Activated CD8-positive, alpha-beta memory T cell treated with anti-CD3 and anti-CD28 coated beads for 48 hours (primary cell): ENCODE measurements around the gene DOCK6.

Experiments used
- DNase-seq, 3 experiments: peaks; one replicate each; pipeline ENCODE4 v3.0.0-alpha.2; 2020; ENCODE audit warnings: low read depth in 2 of 3, low spot score in 2 of 3

DOCK6 gene

GRCh38 chr19:11273989-11274388, 11.7 kb upstream of the DOCK6 start:
- DNase-seq = no peak

- no peak for DNase-seq
Measured at GRCh38 chr19:11273296-11273695, 11.0 kb upstream of the DOCK6 start.

GRCh38 chr19:11269408-11269807, 7.1 kb upstream of the DOCK6 start:
- no peak for DNase-seq

DNA sequence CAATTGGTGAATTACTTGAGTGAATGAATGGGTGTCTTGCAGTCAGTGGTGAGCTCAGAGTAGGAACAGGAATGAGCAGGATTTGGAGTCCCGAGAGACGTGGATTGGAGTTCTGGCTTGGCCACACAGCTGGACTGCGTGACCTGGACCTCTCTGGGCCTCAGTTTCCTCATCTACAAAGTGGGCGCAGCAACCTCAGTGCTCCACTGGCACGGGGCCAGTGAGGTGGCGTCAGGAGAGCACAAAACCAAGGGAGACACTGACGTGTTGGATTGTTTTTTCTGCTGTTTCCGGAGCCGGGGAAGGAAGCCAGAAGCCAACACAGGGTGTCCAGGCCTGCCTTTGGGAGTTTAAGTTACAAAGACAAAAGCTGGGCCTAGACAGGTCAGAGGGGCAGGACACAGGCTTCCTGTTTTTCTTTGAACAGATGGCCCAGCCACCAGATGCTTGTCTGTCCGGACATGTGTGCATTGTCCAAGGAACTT, 6.5 kb upstream of the DOCK6 start:
- DNase-seq = no peak

DNA sequence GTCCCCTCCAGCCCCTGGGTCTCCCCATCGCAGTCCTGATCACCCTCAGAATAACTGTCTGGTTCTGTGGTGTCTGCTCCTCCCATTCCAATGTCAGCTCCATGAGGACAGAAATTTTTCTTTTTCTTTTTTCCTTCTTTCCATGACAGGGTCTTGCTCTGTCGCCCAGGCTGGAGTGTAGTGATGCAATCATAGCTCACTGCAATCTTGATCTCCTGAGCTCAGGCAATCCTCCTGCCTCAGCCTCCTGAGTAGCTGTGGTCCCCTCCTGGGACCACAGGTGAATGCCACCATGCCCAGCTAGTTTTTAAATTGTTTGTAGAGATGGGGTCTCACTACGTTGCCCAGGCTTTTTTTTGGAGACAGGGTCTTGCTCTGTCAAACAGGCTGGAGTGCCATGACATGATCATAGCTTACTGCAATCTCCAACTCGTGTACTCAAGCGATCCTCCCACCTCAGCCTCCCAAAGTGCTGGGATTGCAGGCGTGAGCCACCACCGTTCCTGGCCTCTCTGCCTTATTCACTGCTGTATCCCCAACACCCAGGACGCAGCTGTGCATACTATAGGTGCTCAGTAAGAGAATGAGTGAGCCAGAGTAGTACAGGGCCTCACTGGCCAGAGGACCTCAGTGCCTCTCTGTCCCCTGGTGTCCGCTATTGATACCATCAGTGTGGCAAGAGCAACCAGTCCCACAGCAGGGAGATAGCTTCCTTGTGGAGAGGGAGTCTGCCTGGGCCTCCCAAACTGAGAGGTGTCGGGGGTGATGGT, 5.2 kb upstream of the DOCK6 start:
- no peak for DNase-seq

DNA sequence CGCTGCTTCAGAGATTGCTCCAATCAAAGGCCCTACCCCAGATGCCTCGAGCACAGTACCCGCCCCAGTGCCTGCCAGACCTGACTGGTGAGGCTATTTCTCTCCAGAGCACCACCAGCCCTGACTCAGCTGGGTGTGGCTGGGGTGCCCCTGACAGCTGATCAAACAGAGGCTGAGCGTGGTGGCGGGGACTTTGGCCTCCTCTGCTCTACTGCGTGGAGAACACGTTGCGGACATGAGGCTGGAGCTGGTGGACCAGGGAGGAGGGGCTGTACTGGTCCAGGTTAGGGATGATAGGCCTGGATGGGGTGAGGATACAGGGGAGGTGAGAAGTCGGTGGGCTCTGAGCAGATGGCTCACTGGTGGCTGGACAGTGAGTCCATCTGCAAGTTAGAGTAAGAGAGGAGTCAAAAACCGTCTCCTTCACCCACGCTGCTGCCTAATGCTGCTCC, 3.5 kb upstream of the DOCK6 start:
- no peak for DNase-seq

- no peak for DNase-seq
Measured at GRCh38 chr19:11265177-11265784, 3.0 kb upstream of the DOCK6 start.

GRCh38 chr19:11264452-11265176, 2.3 kb upstream of the DOCK6 start:
- no peak for DNase-seq

- DNase-seq = no peak
Measured at GRCh38 chr19:11263726-11264125, 1.4 kb upstream of the DOCK6 start.

GRCh38 chr19:11261431-11261970, 823 bp downstream of the DOCK6 start:
- no peak for DNase-seq

DNA sequence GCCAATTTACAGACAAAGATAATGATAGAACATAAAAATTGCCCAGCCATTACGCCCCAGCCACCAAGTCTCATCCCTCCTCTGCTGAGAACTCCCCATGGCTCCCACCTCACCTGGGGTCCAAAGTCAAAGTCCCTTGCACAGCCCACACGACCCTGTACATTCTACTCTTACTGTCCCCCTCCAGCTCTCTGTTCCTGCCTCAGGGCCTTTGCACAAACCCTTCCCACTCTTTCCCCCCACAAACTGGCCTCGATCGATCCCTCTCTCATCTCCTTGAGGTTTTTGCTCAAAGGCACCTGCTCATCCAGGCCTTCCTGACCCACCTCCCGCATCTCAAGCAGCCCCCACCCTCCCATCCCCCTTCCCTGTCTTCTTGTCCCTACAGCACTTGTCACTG, 1.3 kb downstream of the DOCK6 start:
- no peak for DNase-seq

DNA sequence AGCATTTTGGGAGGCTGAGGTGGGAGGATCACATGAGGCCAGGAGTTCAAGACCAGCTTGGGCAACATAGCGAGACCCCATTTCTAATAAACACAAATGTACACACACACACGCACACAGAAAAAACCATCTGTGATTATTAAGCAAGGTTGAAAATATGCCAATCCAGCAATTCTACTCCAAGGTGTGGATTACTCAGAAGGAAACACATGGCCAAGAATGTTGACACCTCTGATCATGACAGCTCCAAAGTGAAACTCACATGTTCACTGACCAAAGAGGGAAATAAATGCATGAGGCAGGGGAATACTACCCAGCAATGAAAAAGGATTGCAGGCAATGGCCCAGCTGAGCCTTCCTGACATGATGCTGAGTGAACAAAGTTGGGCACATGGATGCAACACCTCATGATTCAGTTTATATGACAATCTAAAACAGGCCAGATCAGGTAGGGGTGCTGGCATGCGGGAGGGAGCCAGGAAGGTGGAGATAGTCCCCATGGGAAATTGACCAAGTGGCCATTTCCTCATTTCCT, 4.4 kb downstream of the DOCK6 start:
- DNase-seq = no peak

GRCh38 chr19:11256189-11256588, 6.1 kb downstream of the DOCK6 start:
- no peak for DNase-seq

DNA sequence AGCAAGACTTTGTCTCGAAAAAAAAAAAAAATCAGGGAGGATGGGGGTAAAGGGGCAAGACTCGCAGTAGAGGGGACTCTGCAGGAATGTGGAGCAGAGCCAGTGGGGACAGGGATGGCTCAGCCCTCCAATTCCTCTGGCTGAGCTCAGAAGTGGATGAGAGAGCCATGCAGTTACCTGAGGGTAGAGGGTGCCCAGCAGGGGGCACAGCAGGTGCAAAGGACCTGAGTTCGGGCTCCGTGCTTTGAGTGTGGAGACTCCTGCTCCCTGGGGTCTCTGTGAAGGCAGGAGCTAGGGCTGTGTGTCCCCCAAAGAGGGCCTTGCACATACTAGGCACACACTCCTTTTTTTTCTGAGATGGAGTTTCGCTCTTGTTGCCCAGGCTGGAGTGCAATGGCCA, 7.7 kb downstream of the DOCK6 start:
- DNase-seq = no peak

DNA sequence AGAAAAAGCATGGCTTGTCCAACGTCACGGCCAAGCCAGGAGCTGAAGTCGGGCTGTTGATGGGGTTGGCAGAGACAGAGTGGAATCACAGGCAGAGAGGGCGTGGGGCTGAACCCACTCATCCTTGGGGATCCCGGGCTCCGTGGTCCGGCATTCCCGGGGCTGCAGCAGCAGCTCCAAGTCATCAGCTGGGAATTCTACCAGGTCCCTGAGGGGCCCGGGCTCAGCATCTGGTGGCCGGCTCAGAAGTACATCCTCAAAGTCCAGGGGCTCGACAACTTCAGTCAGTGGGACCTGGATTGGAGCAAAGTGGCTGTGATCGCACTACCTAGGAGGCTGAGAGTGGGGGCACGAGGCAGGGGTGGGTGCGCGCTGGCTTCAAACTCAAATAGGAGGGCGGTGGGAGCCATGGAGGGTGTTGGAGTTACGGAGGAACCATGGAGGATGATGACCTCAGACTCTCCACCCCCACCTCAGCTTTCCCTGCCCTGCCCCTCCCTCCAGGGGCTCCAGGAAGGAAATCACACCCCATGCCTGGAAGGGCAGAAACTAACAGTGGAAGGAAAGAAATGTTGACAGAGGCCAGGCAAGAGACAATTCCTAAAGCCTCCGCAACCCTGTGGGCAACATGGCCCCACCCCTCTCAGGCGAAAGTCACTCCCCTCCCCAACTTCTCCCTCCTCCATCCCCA, 9.5 kb downstream of the DOCK6 start:
- DNase-seq = no peak

DNA sequence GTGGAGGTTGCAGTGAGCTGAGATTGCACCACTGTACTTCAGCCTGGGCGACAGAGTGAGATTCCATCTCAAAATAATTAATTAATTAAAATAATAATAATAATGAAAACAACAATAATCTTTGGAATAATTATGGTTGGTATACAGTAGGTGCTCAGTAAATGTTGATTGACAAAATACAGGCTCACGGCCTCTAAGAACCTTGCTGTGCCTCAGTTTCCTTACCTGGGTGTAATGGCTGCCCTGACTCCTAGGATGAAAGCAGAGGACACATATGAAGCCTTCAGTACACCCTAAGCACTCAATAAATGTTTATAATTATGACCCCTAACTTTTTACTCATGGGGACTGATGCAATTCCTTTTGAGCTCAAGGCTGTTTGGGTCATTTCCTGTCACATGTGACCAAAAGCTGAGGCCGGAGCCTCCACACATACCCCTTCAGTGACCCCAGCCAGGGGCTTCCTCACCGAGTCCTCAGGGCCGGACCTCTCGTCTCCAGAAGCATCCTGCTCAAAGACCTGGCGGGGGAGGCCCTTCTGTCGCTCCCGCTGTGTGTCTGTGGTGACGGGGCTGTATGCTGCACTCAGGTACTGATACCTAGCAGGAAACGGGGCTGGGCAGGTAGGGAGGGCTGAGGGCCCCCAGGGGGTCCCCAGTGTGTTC, 10.5 kb downstream of the DOCK6 start:
- no peak for DNase-seq

DNA sequence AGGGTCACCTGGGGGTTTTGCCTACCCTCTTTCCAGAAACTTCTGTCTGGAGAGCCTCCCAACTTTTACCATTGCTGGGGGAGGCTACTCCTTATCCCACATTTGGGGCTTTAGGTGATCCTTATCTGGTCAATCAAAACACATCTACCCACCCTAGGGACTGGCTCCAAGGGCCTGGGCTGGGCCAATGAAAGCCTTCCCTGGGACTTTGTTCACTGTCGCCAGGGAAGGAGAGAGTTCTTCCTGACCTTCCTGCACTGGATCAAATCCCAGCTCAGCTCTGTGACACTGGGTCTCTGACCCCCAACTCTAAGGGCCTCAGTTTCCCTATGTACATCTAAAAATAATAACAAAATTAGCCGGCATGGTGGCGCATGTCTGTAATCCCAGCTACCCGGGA, 11.1 kb downstream of the DOCK6 start:
- DNase-seq = no peak

DNA sequence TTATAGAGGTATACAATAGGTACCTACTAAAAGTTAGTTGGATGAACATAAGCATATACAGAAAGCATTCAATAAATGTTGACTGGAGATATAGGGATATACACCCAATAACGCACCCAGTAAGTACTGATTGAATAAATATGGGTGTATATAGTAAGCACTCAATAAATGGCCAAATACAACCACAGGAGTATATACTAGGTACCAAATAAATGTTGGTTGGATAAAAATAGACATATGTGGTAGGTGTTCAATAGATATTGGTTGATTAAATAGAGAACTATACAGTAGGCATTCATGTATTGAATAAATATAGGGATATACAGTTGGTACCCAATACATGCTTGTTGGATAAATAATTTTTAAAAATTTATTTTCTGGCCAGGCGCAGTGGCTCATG, 13.5 kb downstream of the DOCK6 start:
- DNase-seq = no peak

- no peak for DNase-seq
Measured at GRCh38 chr19:11247934-11248333, 14.4 kb downstream of the DOCK6 start.

GRCh38 chr19:11247391-11247790, 14.9 kb downstream of the DOCK6 start:
- no peak for DNase-seq
